ENCODE data around the gene SLC6A17.

The SLC6A17 gene

DNA sequence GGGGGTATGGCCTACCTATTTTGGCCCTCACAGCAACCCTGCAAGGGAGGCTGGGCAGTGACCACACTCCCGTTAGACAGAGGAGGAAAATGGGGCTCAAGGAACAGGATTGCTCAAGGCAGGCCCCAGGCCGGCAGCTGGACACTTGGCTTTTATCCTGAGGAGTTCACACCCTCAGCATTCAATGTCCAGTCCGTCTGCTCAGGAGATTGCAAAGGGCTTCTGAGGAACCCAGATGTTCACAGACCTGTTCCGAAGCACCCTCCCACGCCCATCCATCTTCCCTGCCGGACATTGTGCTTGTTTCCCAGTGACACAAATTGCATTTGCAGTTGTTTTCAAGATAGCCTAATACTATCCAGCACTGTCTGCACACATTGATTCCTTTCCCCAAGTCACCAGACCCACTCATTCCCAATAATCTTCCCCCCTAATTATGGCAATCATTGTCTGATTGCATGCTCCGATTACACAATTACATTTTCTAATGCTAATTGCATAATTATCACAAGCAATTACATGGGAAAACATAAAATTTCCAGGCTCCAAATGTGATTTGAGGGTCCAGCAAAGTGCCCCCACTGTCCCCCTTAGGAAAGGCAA lies 42.3 kb upstream of the SLC6A17 start:
- H3K36me3 ChIP-seq (replicated peaks; ENCODE audit: insufficient read depth, low read length): no peaks in the 10 kb centered on the region
- no peaks in the 10 kb centered on the region for H3K9me3 ChIP-seq (replicated peaks; ENCODE audit: insufficient read depth, low read length)
- H3K4me2 ChIP-seq (ENCODE audit: low read depth, low read length): no peak overlapping the region
- H2AFZ ChIP-seq (ENCODE audit: low read length): no peak overlapping the region
- H3K79me2 ChIP-seq (ENCODE audit: low read length): no peaks in the 10 kb centered on the region
- H3K27me3 ChIP-seq (replicated peaks; ENCODE audit: insufficient read depth, low read length): no peaks in the 10 kb centered on the region
- TF ChIP-seq, protein P1, sequence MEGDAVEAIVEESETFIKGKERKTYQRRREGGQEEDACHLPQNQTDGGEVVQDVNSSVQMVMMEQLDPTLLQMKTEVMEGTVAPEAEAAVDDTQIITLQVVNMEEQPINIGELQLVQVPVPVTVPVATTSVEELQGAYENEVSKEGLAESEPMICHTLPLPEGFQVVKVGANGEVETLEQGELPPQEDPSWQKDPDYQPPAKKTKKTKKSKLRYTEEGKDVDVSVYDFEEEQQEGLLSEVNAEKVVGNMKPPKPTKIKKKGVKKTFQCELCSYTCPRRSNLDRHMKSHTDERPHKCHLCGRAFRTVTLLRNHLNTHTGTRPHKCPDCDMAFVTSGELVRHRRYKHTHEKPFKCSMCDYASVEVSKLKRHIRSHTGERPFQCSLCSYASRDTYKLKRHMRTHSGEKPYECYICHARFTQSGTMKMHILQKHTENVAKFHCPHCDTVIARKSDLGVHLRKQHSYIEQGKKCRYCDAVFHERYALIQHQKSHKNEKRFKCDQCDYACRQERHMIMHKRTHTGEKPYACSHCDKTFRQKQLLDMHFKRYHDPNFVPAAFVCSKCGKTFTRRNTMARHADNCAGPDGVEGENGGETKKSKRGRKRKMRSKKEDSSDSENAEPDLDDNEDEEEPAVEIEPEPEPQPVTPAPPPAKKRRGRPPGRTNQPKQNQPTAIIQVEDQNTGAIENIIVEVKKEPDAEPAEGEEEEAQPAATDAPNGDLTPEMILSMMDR (IDR thresholded peaks at IDR 0.05; ENCODE audit: low read length): no peak
- TF ChIP-seq EZH2phosphoT487 (IDR thresholded peaks at IDR 0.05; ENCODE audit: low read length): no peak
- TF ChIP-seq EZH2 (optimal IDR thresholded peaks at IDR 0.05; ENCODE audit: low read depth, low read length): no peak
- H3K4me1 ChIP-seq (ENCODE audit: low read length): no peaks in the 10 kb centered on the region
- no peak overlapping the region for H3K4me3 ChIP-seq (ENCODE audit: low read length)
- no peak overlapping the region for H3K27ac ChIP-seq (ENCODE audit: low read length)
- DNase-seq: no peak
- no peaks in the 10 kb centered on the region for H3F3A ChIP-seq (ENCODE audit: insufficient read depth, low read length)
- H3K9ac ChIP-seq (ENCODE audit: low read length): no peak overlapping the region
- H4K20me1 ChIP-seq (ENCODE audit: insufficient read depth, low read length): no peaks in the 10 kb centered on the region
- no peaks in the 10 kb centered on the region for H3K9me2 ChIP-seq (replicated peaks; ENCODE audit: insufficient read depth, low read length)

DNA sequence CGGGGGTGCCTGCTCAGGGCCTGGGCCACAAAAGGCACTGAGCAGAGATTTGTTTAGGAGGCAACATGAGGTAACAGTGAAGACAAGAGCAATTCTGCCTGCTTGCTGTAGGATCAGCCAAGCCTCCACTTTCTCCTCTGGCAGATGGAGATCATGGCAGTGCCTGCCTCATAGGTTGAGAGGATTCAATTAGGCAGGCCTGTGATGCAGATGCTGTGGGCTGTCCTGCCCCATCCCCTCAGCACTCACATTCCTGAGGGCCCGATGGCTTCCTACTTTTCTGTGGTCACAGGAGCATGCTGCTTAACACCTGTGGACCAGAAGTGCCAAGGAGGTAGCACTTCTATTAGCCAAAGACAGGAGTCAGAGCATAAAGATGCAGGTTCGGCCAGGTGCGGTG lies 39.2 kb upstream of the SLC6A17 start:
- Histone ChIP-seq H3K79me2 (ENCODE audit: low read length) (no peaks in the 10 kb centered on the region), H3K4me1 (ENCODE audit: low read length) (no peaks in the 10 kb centered on the region), H3K4me2 (ENCODE audit: low read depth, low read length) (no peak overlapping the region), H4K20me1 (ENCODE audit: insufficient read depth, low read length) (no peaks in the 10 kb centered on the region), H3K36me3 (replicated peaks; ENCODE audit: insufficient read depth, low read length) (no peaks in the 10 kb centered on the region), H3K4me3 (ENCODE audit: low read length) (no peak overlapping the region), H3K27ac (ENCODE audit: low read length) (no peak overlapping the region), H2AFZ (ENCODE audit: low read length) (no peak overlapping the region), H3K9me3 (replicated peaks; ENCODE audit: insufficient read depth, low read length) (no peaks in the 10 kb centered on the region), H3K9me2 (replicated peaks; ENCODE audit: insufficient read depth, low read length) (no peaks in the 10 kb centered on the region), H3F3A (ENCODE audit: insufficient read depth, low read length) (no peaks in the 10 kb centered on the region), H3K9ac (ENCODE audit: low read length) (no peak overlapping the region), H3K27me3 (replicated peaks; ENCODE audit: insufficient read depth, low read length) (no peaks in the 10 kb centered on the region)
- TF ChIP-seq EZH2 (optimal IDR thresholded peaks at IDR 0.05; ENCODE audit: low read depth, low read length) (no peak), EZH2phosphoT487 (IDR thresholded peaks at IDR 0.05; ENCODE audit: low read length) (no peak)
- TF ChIP-seq, protein P1 (IDR thresholded peaks at IDR 0.05; ENCODE audit: low read length): no peak
- DNase-seq: no peak

- Histone ChIP-seq H3K27ac (ENCODE audit: low read length) (no peak within 1 kb of the TSS), H3K36me3 (replicated peaks; ENCODE audit: insufficient read depth, low read length) (no peaks in the 10 kb centered on the region)
These were observed 38.2 kb upstream of the SLC6A17 start, which contains the start of gene UBL4B for GRCh38 chr1:110112143-110112542. TSS of gene UBL4B (plus strand) at chr1:110112443. CDS start at chr1:110112535, 92 bp downstream.

More at GRCh38 chr1:110112143-110112542, 38.2 kb upstream of the SLC6A17 start, which contains the start of gene UBL4B:
- Histone ChIP-seq H3K9me3 (replicated peaks; ENCODE audit: insufficient read depth, low read length) (no peaks in the 10 kb centered on the region), H4K20me1 (ENCODE audit: insufficient read depth, low read length) (no peaks in the 10 kb centered on the region), H3K9ac (ENCODE audit: low read length) (no peak within 1 kb of the TSS), H3K4me1 (ENCODE audit: low read length) (no peaks in the 10 kb centered on the region), H3K9me2 (replicated peaks; ENCODE audit: insufficient read depth, low read length) (no peaks in the 10 kb centered on the region), H3K4me2 (ENCODE audit: low read depth, low read length) (no peak within 1 kb of the TSS), H2AFZ (ENCODE audit: low read length) (no peak within 1 kb of the TSS), H3F3A (ENCODE audit: insufficient read depth, low read length) (no peaks in the 10 kb centered on the region), H3K79me2 (ENCODE audit: low read length) (no peaks in the 10 kb centered on the region), H3K4me3 (ENCODE audit: low read length) (no peak within 1 kb of the TSS), H3K27me3 (replicated peaks; ENCODE audit: insufficient read depth, low read length) (no peaks in the 10 kb centered on the region)
- DNase-seq: no peak
- TF ChIP-seq EZH2 (optimal IDR thresholded peaks at IDR 0.05; ENCODE audit: low read depth, low read length): no peak
- TF ChIP-seq, protein P1 (IDR thresholded peaks at IDR 0.05; ENCODE audit: low read length): no peak
- TF ChIP-seq EZH2phosphoT487 (IDR thresholded peaks at IDR 0.05; ENCODE audit: low read length): no peak

All from MM.1S (cell line).